ENCODE results near the gene SCAF1.

SCAF1 gene

GRCh38 chr19:49705919-49706318 is 63.9 kb downstream of the SCAF1 start:
- no peak overlapping the region for H3K4me3 ChIP-seq (replicated peaks; ENCODE audit: low read depth, low read length)
- no peak for TF ChIP-seq CTCF (IDR thresholded peaks at IDR 0.05; ENCODE audit: insufficient read depth, low read length, poor library complexity, severe bottlenecking)
- no peak for DNase-seq (ENCODE audit: extremely low read depth, insufficient read length)
- H3K36me3 ChIP-seq (ENCODE audit: control insufficient read depth, insufficient read depth, low read length) = no peaks in the 10 kb centered on the region
- no peaks in the 10 kb centered on the region for H3K27me3 ChIP-seq (replicated peaks; ENCODE audit: control insufficient read depth, insufficient read depth, low read length)

All from GM06990 (cell line).